PC-3 (cell line): ENCODE data around the gene MYL10. TPM values are rescaled to one million over a fixed set of nuclear protein-coding genes. Genes with fewer than 3 reads are reported as not detected.

Source experiments
- ATAC-seq: fragments of 200-7000 bp; cut with Tn5 transposase; 2 replicates; pipeline ENCODE4 v1.9.1; 2020; ENCODE audit warnings: mild to moderate bottlenecking, moderate library complexity
- BruUV-seq: library from RNA; stranded (reverse); fragments of 400-500 nt; replicated peaks from 2 replicates; lab custom pipeline; 2021; lab: Mats Ljungman, UMichigan
- CTCF ChIA-PET: fragments of 300-600 bp; sonication (Branson Sonifier 250); formaldehyde crosslinking; loops from one replicate; lab custom pipeline; 2022; ENCODE audit warnings: antibody characterized with exemption; lab: Charles Lee
- POLR2A ChIA-PET: fragments of 300-600 bp; sonication (Branson Sonifier 250); formaldehyde crosslinking; loops from one replicate; lab custom pipeline; 2022; ENCODE audit warnings: antibody characterized with exemption; ENCODE audit not compliant: unreplicated experiment; lab: Charles Lee
- DNase-seq: peaks from one replicate; pipeline ENCODE4 v3.0.0-alpha.2; 2015
- H2AFZ ChIP-seq: fragments of 300-600 bp; sonication (generic); 2 replicates; pipeline ENCODE4 v1.6.0; 2016; ENCODE audit warnings: antibody characterized with exemption, low read length
- H3F3A ChIP-seq: fragments of 300-600 bp; sonication (generic); one replicate; pipeline ENCODE4 v1.6.0; 2017; ENCODE audit warnings: antibody characterized with exemption, low read length, control low read depth, mild to moderate bottlenecking; ENCODE audit not compliant: unreplicated experiment
- H3K27ac ChIP-seq: fragments of 300-600 bp; sonication (generic); 2 replicates; pipeline ENCODE4 v1.5.1; 2016; ENCODE audit warnings: mild to moderate bottlenecking, low read length
- H3K27me3 ChIP-seq: fragments of 300-600 bp; sonication (generic); 2 replicates; pipeline ENCODE4 v1.6.1; 2016; ENCODE audit warnings: low read length, mixed read lengths
- H3K36me3 ChIP-seq: fragments of 300-600 bp; sonication (generic); 2 replicates; pipeline ENCODE4 v1.6.1; 2016; ENCODE audit warnings: low read depth, mixed run types, low read length, mixed read lengths
- H3K4me1 ChIP-seq: fragments of 300-600 bp; sonication (generic); 2 replicates; pipeline ENCODE4 v1.5.1; 2016; ENCODE audit warnings: low read length; ENCODE audit not compliant: insufficient read depth
- H3K4me2 ChIP-seq: fragments of 300-600 bp; sonication (generic); 2 replicates; pipeline ENCODE4 v1.6.0; 2016; ENCODE audit warnings: low read length
- H3K4me3 ChIP-seq: fragments of 300-600 bp; sonication (generic); 2 replicates; pipeline ENCODE4 v1.5.1; 2016; ENCODE audit warnings: mild to moderate bottlenecking, low read length, mixed read lengths
- H3K79me2 ChIP-seq: fragments of 300-600 bp; sonication (generic); 2 replicates; pipeline ENCODE4 v1.6.1; 2017; ENCODE audit warnings: low read length, mixed read lengths
- H3K9ac ChIP-seq: fragments of 300-600 bp; sonication (generic); 2 replicates; pipeline ENCODE4 v1.6.0; 2016; ENCODE audit warnings: mild to moderate bottlenecking, low read length
- H3K9me2 ChIP-seq: fragments of 300-600 bp; sonication (generic); replicated peaks from 2 replicates; pipeline ENCODE4 v1.6.1; 2016; ENCODE audit warnings: mixed run types, low read length, mixed read lengths
- H3K9me3 ChIP-seq: fragments of 300-600 bp; sonication (generic); 2 replicates; pipeline ENCODE4 v1.6.1; 2016; ENCODE audit warnings: low read length, mixed read lengths
- H4K20me1 ChIP-seq: fragments of 300-600 bp; sonication (generic); 2 replicates; pipeline ENCODE4 v1.6.1; 2016; ENCODE audit warnings: low read length, mixed read lengths
- CTCF ChIP-seq: fragments of 300-600 bp; sonication (generic); conservative IDR thresholded peaks from 2 replicates; pipeline ENCODE4 v1.5.1; 2017; ENCODE audit warnings: antibody characterized with exemption, low read depth, mild to moderate bottlenecking, low read length
- EZH2 ChIP-seq: fragments of 300-600 bp; sonication (generic); IDR thresholded peaks from one replicate; pipeline ENCODE4 v1.6.1; 2017; ENCODE audit warnings: antibody characterized with exemption, mild to moderate bottlenecking, low read length; ENCODE audit not compliant: unreplicated experiment
- EZH2phosphoT487 ChIP-seq: fragments of 300-600 bp; sonication (generic); IDR thresholded peaks from 2 replicates; pipeline ENCODE4 v1.6.1; 2018; ENCODE audit warnings: mild to moderate bottlenecking, antibody characterized with exemption, low read length, borderline replicate concordance
- intact Hi-C: fragments of 100-400 bp; cut with micrococcal nuclease; formaldehyde crosslinking; loops from 2 replicates; pipeline ENCODE4 v1.9.0; 2023
- total RNA-seq: library from RNA; depleted of rRNA; stranded (reverse); fragments of >200 nt; gene quantifications from 2 replicates; pipeline ENCODE4 v1.2.3, GENCODE V29; 2014

MYL10 gene
- total RNA-seq, 1 experiment from 2014 or later: 0.69 TPM

GRCh38 chr7:101666741-101667140 is 37.6 kb upstream of the MYL10 start:
- Histone ChIP-seq H3K27me3 (no peaks in the 10 kb centered on the region), H3K4me3 (no peak overlapping the region), H3F3A (no peaks in the 10 kb centered on the region), H2AFZ (no peak overlapping the region), H3K36me3 (no peaks in the 10 kb centered on the region), H3K4me2 (no peak overlapping the region), H3K4me1 (no peaks in the 10 kb centered on the region), H4K20me1 (no peaks in the 10 kb centered on the region), H3K27ac (no peak overlapping the region), H3K9me2 (no peaks in the 10 kb centered on the region), H3K79me2 (no peaks in the 10 kb centered on the region), H3K9ac (no peak overlapping the region), H3K9me3 (no peaks in the 10 kb centered on the region)
- intact Hi-C loops: no loop called here
- CTCF ChIA-PET: no interaction called here
- BruUV-seq: no TSS peak
- ATAC-seq (no peak), DNase-seq (no peak)
- no peak for TF ChIP-seq CTCF
- TF ChIP-seq EZH2phosphoT487: no peak
- no peak for TF ChIP-seq EZH2
- POLR2A ChIA-PET: no interaction called here

GRCh38 chr7:101666293-101666692 is 37.2 kb upstream of the MYL10 start:
- DNase-seq (no peak), ATAC-seq (no peak)
- Histone ChIP-seq H3K36me3 (no peaks in the 10 kb centered on the region), H4K20me1 (no peaks in the 10 kb centered on the region), H3K27ac (no peak overlapping the region), H3K4me2 (no peak overlapping the region), H3F3A (no peaks in the 10 kb centered on the region), H3K4me1 (no peaks in the 10 kb centered on the region), H3K79me2 (no peaks in the 10 kb centered on the region), H3K9me3 (no peaks in the 10 kb centered on the region), H3K9me2 (no peaks in the 10 kb centered on the region), H3K27me3 (no peaks in the 10 kb centered on the region), H3K4me3 (no peak overlapping the region), H2AFZ (no peak overlapping the region), H3K9ac (no peak overlapping the region)
- POLR2A ChIA-PET: no interaction called here
- TF ChIP-seq CTCF (no peak), EZH2 (no peak), EZH2phosphoT487 (no peak)
- no TSS peak for BruUV-seq
- CTCF ChIA-PET: no interaction called here
- intact Hi-C loops: no loop called here

- no peaks in the 10 kb centered on the region for H3F3A ChIP-seq
- no peak overlapping the region for H2AFZ ChIP-seq
- ATAC-seq (no peak), DNase-seq (no peak)
- ChIA-PET POLR2A (no interaction called here), CTCF (no interaction called here)
- no peaks in the 10 kb centered on the region for H3K27me3 ChIP-seq
- no peak overlapping the region for H3K4me2 ChIP-seq
- H3K4me3 ChIP-seq: no peak overlapping the region
- H3K79me2 ChIP-seq: no peaks in the 10 kb centered on the region
- no peak overlapping the region for H3K27ac ChIP-seq
- H3K9ac ChIP-seq: no peak overlapping the region
- no peaks in the 10 kb centered on the region for H3K9me3 ChIP-seq
- no peaks in the 10 kb centered on the region for H3K4me1 ChIP-seq
- intact Hi-C loops: no loop called here
- no peaks in the 10 kb centered on the region for H4K20me1 ChIP-seq
- BruUV-seq: no TSS peak
- no peaks in the 10 kb centered on the region for H3K36me3 ChIP-seq
- no peak for TF ChIP-seq EZH2phosphoT487
- no peak for TF ChIP-seq CTCF
- TF ChIP-seq EZH2: no peak
- no peaks in the 10 kb centered on the region for H3K9me2 ChIP-seq
Observed at GRCh38 chr7:101664893-101665471, 35.9 kb upstream of the MYL10 start.
